NT2/D1 (cell line): Measurements from ENCODE around the gene FTO.

Experiments used
- DNase-seq: peaks from one replicate; pipeline ENCODE4 v3.0.0-alpha.2; 2011; ENCODE audit warnings: low read depth, low spot score
- H3K27me3 ChIP-seq: 2 replicates; pipeline ENCODE4 v1.6.0; 2011; ENCODE audit warnings: mild to moderate bottlenecking; ENCODE audit not compliant: insufficient read length, insufficient read depth
- H3K36me3 ChIP-seq: 2 replicates; pipeline ENCODE4 v1.6.1; 2011; ENCODE audit warnings: mild to moderate bottlenecking, low read length, mixed read lengths; ENCODE audit not compliant: insufficient read depth, insufficient read length
- H3K4me1 ChIP-seq: 2 replicates; pipeline ENCODE4 v1.5.1; 2011; ENCODE audit not compliant: insufficient read depth, insufficient read length
- H3K4me3 ChIP-seq: 2 replicates; pipeline ENCODE4 v1.5.1; 2011; ENCODE audit warnings: low read depth; ENCODE audit not compliant: insufficient read length
- H3K9ac ChIP-seq: 2 replicates; pipeline ENCODE4 v1.6.0; 2011; ENCODE audit warnings: low read depth; ENCODE audit not compliant: insufficient read length
- H3K9me3 ChIP-seq: 2 replicates; pipeline ENCODE4 v1.5.1; 2011; ENCODE audit warnings: mild to moderate bottlenecking, low read length; ENCODE audit not compliant: insufficient read depth
- SUZ12 ChIP-seq: IDR thresholded peaks from 2 replicates; pipeline ENCODE4 v1.6.1; 2011; ENCODE audit not compliant: insufficient read length, insufficient read depth; ENCODE audit errors: extremely low read depth
- YY1 ChIP-seq: IDR thresholded peaks from 2 replicates; pipeline ENCODE4 v1.6.1; 2011; ENCODE audit not compliant: insufficient read length, insufficient read depth
- ZNF274 ChIP-seq: IDR thresholded peaks from 2 replicates; pipeline ENCODE4 v1.6.1; 2011; ENCODE audit warnings: mild to moderate bottlenecking, low read depth, low read length

Gene FTO

GRCh38 chr16:53911513-53911912 lies 207.6 kb downstream of the FTO start:
- no peak for TF ChIP-seq ZNF274
- TF ChIP-seq YY1 = no peak
- no peak for TF ChIP-seq SUZ12
- no peak for DNase-seq
- H3K9ac ChIP-seq = no peak overlapping the region
- peaks cover 5% of the 10 kb centered on the region for H3K4me1 ChIP-seq
- H3K9me3 ChIP-seq = no peaks in the 10 kb centered on the region
- H3K27me3 ChIP-seq = no peaks in the 10 kb centered on the region
- H3K36me3 ChIP-seq = no peaks in the 10 kb centered on the region
- H3K4me3 ChIP-seq = no peak overlapping the region

- DNase-seq = no peak
- Histone ChIP-seq H3K9ac (no peak overlapping the region), H3K36me3 (no peaks in the 10 kb centered on the region), H3K9me3 (no peaks in the 10 kb centered on the region), H3K27me3 (no peaks in the 10 kb centered on the region), H3K4me1 (peaks cover 5% of the 10 kb centered on the region), H3K4me3 (no peak overlapping the region)
- TF ChIP-seq YY1 (no peak), ZNF274 (no peak), SUZ12 (no peak)
Measured at GRCh38 chr16:53912155-53912554, 208.2 kb downstream of the FTO start.

- no peak overlapping the region for H3K4me3 ChIP-seq
- H3K27me3 ChIP-seq = no peaks in the 10 kb centered on the region
- H3K36me3 ChIP-seq = no peaks in the 10 kb centered on the region
- no peak for TF ChIP-seq ZNF274
- no peak overlapping the region for H3K9ac ChIP-seq
- H3K4me1 ChIP-seq = peaks cover 5% of the 10 kb centered on the region
- DNase-seq = no peak
- H3K9me3 ChIP-seq = no peaks in the 10 kb centered on the region
Measured at GRCh38 chr16:53913099-53913870, 209.3 kb downstream of the FTO start.

GRCh38 chr16:53913920-53914319 lies 210.0 kb downstream of the FTO start:
- Histone ChIP-seq H3K9ac (no peak overlapping the region), H3K4me3 (no peak overlapping the region), H3K36me3 (no peaks in the 10 kb centered on the region), H3K27me3 (no peaks in the 10 kb centered on the region), H3K4me1 (peaks cover 5% of the 10 kb centered on the region), H3K9me3 (no peaks in the 10 kb centered on the region)
- no peak for DNase-seq
- TF ChIP-seq SUZ12 (no peak), YY1 (no peak)

- H3K4me1 ChIP-seq = peaks cover 5% of the 10 kb centered on the region
- H3K4me3 ChIP-seq = no peak overlapping the region
- no peak overlapping the region for H3K9ac ChIP-seq
- no peaks in the 10 kb centered on the region for H3K9me3 ChIP-seq
- no peak for DNase-seq
- no peaks in the 10 kb centered on the region for H3K27me3 ChIP-seq
- no peaks in the 10 kb centered on the region for H3K36me3 ChIP-seq
- TF ChIP-seq YY1 = no peak
Measured at GRCh38 chr16:53914736-53915135, 210.8 kb downstream of the FTO start.

GRCh38 chr16:53915452-53916160 lies 211.7 kb downstream of the FTO start:
- H3K9me3 ChIP-seq = no peaks in the 10 kb centered on the region
- H3K4me1 ChIP-seq = peaks cover 6% of the 10 kb centered on the region

GRCh38 chr16:53920988-53921387 lies 217.0 kb downstream of the FTO start:
- no peaks in the 10 kb centered on the region for H3K36me3 ChIP-seq
- H3K9me3 ChIP-seq = no peaks in the 10 kb centered on the region
- no peak for DNase-seq
- no peak overlapping the region for H3K4me3 ChIP-seq
- H3K9ac ChIP-seq = no peak overlapping the region
- no peaks in the 10 kb centered on the region for H3K27me3 ChIP-seq
- H3K4me1 ChIP-seq = peaks cover 4% of the 10 kb centered on the region
- TF ChIP-seq SUZ12 (no peak), YY1 (no peak), ZNF274 (no peak)

More at GRCh38 chr16:53915452-53916160, 211.7 kb downstream of the FTO start:
- H3K36me3 ChIP-seq = no peaks in the 10 kb centered on the region
- no peak for DNase-seq
- H3K27me3 ChIP-seq = no peaks in the 10 kb centered on the region
- H3K4me3 ChIP-seq = no peak overlapping the region
- no peak overlapping the region for H3K9ac ChIP-seq
- TF ChIP-seq ZNF274 (no peak), YY1 (no peak), SUZ12 (no peak)
